Measurements from ENCODE around the gene NIT1.

NIT1 gene

DNA sequence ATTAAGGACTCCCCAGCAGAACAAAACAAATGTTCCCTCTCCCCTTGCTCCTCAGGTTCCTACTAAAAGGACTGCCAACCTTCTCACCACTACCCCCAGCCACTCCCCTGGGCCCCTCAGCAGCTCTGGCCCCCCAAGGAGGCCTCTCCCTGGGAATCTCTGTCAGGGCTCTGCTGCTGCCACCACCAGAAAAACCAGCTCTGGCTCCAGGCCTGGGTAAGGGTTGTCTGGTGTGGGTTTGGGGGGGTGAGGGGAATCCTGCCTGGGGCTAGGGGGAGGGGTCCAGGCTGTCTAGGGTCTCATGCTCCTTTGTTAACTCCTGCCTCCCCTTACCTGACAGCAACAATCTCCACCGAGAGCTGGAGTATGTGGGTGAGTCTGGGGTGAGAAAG is 33.3 kb upstream of the NIT1 start:
- no peak for DNase-seq

DNA sequence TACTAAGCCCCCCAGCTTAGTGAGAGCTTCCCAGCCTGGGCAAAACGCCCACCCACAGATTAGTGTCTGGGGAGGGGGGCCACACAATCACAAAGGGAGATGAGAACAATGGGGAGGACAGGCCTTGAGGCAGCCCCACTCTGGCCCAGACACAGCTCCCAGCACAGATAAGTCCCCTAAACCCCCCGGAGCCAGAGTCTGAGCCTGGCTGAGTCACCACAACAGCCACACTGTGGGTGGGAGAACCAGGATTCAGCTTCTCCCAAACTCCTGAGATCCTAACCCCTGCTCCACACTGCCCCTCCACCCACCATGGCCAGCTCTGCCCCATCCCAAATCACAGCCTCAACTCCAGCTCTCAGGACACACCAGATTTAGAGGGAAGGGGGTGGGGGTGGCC is 32.7 kb upstream of the NIT1 start:
- DNase-seq = no peak

DNA sequence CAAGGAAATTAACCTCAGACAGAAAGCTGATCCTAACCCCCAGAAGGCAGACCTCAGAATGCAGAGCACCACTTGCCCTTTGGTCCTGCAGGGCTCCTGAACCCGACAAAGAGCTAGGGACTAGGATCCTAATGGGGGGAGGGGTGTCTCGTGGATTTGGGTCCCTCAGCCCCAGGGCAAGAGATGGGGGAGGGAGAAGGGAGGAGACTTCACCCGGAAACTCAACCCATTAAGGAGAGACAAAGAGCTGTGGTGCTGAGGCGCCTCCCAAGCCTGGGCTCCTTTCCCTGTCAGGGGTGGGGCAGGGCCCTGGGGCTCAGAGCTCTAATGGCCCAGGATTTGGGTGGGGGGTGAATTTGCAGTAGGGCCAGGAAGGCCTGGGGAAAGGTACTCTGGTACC is 31.4 kb upstream of the NIT1 start:
- DNase-seq = no peak

DNA sequence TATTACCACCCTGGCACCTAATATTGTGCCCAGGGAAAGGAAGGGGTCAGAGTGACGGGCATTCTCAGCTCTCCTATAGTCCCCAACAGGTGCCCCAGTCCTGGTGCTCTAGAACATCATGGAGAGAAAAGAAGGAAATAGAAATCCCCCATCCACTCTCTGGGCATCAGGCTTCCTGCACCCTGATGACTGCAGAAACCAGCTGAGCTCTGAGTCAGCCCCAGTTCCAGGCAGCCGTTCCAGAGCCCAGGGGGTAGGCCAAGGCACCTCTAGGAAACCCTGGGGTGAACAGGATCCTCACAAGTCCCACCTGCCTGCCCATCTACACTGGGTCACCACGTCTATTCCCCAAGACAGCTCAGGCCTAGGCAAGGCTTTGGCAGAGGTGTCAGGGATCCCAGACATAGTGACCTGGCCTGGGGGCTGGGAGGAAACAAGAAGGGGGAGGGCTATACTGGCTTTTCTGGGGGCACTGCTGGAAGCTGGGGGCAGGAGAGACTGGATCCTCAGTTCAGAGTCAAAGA is 29.3 kb upstream of the NIT1 start:
- DNase-seq = no peak

DNA sequence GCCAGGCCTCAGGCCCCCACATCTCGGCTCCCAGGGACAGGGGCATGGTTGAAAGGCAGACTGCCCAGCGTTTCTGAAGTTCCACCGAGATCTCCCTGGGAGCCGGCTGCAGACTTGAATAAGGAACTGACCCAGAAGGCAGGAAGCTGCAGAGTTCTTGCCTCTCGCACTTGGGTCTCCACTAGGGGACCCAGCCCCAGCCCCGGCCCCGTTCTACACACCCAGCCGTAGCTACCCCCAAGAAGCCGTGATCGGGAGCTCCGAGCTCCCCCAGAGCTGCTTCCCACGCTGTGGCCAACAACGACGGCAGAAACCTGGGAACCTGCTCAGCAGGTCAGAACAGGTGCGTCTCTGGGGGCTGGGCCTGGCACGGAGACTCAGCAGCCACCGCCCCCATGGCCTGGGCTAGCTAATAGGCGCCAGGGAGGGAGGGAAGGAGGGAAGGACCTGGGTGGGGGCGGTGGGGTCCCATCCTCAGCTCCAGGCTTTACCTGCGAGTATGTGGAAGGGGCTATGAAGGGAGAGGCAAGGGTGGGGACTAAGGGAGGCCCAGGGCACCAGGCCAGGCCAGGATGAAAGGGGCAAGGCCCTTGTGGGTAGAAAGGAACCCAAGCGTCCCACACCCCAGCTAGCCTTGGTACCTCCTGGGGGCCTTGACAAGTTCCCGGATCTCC is 28.5 kb upstream of the NIT1 start, which contains the start of gene NECTIN4:
Gene NECTIN4, minus strand, starts transcription at position 308 of the 674 bp plus-strand sequence. Its CDS starts 262 bp downstream, at position 46.
- no peak for DNase-seq

DNA sequence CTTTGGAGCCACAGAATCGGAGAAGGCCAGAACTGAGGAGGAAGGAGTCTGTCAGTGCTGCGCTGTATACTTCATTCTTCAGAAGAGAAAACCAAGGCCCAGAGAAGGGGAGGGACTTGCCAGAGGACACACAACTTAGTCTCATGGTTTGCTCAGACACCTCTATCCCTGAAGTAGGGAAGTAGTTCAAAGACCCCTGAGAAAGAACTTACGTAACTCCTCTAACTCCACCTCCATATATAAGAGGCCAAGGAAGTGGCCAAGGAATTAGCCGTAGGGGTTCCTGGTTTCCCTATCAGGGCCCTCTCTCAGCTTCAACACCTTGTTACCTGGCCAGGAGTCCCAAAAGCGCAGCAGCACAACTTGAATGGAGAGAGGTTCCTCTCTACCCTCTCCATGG is 28.0 kb upstream of the NIT1 start:
- no peak for DNase-seq

DNA sequence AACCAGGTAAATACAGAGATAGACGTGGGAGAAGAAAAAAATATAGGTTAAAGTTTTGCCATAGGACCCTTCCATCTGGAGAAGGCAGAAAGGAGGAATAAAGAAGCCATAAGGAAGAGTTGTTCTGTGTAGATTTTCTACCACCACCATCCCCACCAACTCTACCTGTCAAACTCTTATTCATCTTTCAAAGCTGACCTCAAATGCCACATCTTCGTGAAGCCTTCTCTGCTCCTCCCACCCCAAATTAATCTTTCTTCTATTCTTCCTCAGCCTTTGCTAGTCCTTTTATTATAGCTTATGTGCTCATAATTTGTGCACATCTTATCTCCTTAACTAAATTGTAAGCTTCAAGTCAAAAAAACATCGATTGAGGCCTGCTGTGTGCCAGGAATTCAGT is 27.3 kb upstream of the NIT1 start:
- DNase-seq = no peak

DNA sequence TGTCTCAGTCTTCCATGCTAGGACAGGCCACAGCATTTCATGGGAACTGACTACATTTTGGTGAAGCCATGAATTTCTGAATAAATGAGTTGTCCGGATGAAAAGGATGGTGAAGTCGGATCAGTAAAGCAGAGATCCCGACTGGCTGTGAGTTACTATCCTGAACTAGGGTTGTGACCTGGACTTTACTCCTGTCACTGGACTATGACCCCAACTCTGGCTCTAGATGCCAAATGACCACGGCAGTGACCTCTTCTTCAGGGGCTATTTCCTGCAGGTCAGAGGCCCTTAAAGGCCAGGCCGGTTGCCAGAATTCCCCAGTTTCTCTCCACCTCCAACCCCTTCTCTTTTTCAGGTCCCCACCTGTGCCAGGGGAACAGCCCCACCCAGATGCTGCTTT is 26.8 kb upstream of the NIT1 start:
- DNase-seq = no peak

DNA sequence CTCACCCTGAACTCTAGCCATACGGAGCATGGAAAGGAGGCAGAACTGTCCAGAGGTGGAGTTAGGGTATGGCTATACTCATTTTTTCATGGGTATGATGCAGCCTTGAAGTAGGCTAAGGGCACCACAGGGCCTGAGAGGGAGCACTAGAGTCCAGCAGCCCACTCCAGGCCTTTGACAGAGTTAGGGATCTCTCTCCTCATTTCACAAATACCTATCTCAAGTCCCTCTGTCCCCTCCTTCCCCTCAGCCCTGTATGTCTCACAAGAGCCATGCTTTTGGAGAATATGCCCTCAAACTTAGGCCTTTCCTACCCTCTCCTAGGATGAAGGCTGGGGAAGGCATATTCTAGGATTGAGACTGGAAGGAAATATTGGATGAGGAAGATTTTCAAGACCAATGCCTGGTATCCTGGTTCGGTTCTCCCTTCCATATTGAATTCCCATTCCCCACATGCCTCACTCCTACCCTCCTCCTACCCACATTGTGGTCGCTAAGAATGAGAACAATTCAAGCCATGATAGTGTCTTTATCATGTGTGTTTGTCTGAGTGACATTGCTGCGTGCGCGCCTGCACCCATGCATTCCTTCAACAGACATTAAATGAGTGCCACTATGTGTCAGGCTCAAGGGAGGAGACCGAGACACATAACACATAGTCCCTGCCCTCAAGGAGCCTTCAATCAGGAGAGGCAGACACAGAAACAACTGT is 26.0 kb upstream of the NIT1 start:
- no peak for DNase-seq

DNA sequence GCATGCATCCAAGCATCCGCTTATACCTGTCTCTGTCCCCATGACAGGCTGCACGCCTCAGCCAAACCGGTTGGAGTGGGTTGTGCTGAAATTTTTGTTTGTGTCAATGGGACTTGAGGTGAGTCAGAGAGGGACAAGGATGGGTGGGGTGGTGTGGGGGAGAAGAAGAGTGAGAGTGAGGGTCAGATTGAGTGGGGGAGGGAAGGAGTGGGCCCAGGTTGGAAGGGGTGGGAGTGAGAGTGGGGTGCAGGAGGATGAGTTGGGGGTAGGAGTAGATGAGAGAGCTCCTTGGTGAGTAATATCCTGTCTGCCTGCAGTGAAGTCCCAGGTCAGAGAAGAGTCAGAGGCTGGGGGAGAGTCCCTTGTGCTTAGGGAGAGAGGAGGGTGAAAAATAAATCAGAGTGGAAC is 25.3 kb upstream of the NIT1 start:
- peak; percentile 61 for DNase-seq

DNA sequence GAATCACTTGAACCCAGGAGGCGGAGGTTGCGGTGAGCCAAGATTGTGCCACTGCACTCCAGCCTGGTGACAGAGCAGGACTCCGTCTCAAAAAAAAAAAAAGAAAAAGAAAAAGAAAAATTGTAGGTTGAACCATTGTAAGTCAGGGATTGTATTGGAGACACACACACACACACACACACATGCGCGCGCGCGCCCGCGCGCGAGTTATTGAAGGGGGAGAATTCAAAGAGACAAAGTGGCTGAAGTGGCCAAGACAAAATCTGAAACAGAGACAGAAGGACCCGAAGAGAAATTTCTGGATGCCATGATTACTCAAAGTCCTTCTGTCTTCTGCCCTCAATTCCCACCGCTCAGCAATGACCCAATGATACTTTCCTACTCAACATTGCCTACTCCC is 23.4 kb upstream of the NIT1 start:
- DNase-seq = no peak

DNA sequence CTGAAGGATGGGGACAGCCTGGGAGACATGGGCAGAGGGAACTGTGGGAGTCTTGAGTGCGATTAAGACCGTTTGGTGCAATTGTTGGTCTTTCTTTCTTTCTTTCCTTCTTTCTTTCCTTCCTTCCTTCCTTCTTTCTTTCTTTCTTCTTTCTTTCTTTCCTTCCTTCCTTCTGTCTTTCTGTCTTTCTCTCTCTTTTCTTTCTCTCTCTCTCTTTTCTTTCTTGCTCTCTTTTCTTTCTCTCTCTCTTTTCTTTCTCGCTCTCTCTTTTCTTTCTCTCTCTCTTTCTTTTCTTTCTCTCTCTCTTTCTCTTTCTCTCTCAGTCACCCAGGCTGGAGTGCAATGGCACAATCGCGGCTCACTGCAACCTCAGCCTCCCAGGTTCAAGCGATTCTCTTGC is 22.7 kb upstream of the NIT1 start:
- no peak for DNase-seq

DNA sequence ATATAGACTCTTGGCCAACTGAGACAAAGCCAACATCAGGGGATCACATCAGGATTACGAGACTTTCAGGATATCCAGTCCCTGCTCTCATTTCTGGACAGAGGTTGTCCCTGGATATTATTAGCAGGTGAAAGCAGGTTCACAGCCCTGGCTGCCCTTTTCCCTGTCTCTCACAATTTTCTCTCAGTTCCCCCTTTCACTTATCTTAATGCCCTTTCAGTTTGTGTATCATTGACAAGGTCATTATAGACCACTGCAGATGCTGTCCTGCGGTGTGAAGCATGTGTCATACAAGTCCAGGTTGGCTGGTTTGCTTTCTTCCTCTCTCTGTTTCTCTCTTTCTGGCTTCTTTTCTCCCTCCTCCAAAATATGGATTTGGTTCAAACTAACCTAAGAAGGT is 21.9 kb upstream of the NIT1 start:
- no peak for DNase-seq

DNA sequence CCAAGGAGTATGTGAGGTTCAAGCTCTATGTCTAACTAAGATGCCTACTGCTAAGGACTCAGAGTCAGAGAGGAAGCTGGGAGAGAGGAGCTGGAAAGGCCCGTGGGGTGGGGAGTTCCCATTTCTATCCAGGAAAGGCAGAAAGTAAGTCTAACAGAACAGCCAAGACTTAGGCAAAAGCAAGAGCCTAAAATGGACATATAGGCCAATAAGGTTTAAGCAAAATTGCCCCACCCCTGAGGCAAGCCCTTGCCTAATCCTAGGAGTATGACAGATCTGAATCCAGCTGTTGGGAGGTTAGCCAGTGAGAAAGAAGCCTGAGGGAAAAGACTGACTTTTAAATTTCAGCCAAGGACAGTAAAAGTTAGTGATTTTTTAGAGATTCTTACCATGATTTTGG is 21.4 kb upstream of the NIT1 start:
- no peak for DNase-seq

DNA sequence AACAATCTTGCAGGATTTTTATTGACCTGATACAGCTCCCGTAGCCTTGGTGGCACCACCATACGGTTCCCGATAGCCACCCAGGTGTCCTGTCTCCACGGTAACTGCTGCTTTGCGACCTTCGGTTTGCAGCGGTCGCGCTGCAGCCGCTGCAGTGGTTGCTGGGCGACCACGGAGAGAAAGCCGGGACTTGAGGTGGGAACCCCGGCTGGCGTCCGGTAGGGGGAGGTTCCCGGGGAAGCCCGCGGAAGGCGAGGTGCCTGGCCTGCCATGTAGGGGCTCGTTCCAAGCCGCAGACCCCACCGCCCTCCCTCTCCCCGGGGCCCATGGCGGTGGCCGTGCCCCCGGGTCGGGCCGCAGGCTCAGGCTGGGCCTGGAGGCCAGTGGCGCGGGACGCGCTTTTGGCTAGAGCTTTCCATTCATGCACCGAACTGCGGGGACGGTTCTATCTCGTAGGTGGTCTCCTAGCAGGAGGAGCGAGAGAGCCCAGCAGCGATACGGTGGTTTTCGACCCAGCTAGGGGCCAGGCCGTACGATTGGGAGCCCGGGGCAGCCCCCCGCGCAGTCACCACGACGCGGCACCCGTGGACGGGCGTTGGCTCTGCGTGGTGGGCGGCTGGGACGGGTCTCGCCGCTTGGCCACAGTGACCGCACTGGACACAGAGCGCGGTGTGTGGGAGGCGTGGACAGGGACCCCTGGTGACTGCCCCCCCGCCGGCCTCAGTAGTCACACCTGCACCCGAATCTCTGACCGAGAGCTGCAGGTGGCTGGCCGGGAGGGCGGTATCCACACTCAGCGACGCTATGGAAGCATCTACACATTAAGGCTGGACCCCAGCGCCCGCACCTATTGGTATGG is 19.5 kb upstream of the NIT1 start, which contains the start of gene KLHDC9:
Gene KLHDC9, plus strand, starts transcription at position 152 of the 859 bp plus-strand sequence. Its CDS starts 175 bp downstream, at position 327.
- DNase-seq = peak; percentile 79 to 83

DNA sequence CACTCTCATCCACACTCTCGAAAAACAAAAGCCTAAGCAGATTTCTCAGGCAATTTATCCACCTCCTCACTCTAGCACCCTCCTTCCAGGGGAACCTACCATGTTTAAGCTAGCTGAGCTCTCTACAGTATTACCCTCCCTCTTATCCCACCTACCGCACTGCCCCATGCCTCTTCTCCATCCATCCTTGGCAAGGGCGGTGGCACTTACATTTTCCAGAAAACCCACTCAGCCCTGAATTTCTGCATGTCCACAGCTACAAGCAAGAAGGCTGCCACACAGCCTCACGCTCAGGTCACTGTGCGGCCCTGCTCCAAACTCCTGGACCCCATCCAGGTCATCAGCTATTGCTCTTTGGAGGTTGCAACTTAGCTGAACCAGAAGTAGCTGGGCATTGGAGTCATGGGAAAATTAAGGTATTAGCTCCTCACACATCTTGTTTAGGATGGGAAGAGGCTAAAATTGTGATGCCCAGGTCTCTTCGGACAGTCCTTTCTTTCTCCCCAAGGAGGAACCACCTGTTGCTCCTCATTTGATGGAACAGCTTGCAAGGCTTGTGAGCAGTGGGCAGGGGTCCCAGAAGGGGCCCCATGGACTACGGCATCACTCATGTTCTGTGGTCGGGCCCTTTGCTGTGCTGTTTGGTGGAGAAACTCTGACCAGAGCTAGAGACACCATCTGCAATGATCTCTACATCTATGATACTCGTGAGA is 18.7 kb upstream of the NIT1 start:
- no peak for DNase-seq

DNA sequence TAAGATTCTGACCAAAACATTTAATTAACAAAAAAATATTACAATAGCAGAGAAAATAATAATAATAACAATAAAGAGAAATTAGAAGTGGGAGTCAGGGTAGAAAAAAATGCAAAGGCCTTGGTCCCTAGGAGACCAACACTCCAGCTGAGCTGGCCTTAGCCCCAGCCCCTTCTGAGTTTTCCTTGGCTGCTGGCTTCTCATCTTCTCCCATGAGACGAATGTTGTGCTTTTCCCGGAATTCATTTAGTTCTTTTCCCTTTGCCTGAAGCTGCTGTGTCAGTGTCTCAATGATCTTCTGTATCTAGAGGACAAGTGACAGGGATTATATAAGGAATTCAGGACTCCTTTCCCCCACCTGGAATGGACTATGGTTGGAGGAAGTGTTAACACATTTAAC is 17.3 kb upstream of the NIT1 start:
- no peak for DNase-seq

DNA sequence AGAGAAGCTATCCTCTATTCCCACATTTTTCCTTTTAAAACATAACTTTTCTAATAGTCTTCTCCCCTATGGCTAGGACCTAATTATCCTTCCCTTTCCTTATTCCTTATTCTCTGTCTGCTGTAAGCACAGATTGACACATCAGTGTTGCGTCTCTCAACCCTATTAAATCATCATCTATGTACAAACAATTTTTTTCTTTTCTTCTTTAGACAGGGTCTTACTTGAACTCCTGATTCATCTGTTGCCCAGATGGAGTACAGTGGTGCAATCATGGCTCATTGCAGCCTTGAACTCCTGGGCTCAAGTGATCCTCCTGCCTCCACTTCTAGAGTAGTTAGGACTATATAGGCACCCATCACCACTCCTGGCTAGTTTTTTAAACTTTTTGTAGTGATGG is 11.5 kb upstream of the NIT1 start:
- DNase-seq = no peak

DNA sequence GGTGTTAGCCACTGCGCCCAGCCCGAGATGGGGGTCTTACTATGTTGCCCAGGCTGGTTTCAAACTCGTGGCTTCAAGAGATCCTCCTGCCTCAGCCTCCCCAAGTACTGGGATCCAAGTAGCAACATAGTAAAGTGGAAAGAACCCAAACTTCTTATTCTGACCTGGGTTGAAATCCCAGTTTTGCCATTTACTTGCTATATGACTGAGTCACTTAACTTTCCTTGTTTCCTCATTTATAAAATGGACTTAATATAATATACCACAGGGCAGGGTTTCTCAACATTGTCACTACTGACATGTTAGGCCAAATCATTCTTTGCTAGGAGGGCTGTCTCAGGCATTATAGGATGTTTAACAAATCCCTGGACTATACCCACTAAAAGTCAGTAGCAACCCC is 6.8 kb upstream of the NIT1 start:
- DNase-seq = no peak

DNA sequence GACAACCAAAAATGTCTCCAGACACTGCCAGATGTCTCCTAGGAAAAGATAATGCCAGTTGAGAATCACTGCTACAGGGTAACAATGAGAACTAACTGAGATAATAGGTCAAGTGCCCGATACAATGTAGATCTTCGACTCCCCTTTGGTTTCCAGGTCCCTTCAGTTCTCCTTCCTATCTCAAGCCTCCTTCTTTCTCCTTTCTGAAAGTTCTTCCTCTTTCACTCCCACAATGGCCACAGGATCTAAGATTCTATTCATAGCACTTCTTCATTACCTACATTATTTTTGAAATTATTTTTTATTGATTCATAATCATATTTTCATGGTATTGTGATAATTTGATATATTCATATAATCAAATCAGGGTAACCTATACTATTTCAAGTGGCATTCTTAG is 6.4 kb upstream of the NIT1 start:
- no peak for DNase-seq

DNA sequence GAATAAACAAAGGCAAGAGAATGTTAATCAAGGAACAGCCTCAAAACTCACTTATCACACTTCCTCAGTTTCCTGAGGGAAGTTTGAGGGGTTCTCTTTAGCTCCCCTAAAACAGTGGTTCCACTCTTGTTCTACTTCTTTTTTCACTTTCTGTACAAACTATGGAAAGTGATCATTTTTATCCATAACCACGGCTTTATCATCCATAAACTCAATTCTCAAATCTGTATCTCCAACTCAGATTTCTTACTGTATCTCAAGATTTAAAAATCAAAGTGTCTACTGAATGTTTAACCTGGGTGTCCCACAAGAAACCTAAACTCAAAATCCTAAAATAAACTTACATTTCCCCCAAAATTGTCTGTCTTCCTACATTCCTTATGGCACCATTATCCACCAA is 4.0 kb upstream of the NIT1 start:
- DNase-seq = no peak

DNA sequence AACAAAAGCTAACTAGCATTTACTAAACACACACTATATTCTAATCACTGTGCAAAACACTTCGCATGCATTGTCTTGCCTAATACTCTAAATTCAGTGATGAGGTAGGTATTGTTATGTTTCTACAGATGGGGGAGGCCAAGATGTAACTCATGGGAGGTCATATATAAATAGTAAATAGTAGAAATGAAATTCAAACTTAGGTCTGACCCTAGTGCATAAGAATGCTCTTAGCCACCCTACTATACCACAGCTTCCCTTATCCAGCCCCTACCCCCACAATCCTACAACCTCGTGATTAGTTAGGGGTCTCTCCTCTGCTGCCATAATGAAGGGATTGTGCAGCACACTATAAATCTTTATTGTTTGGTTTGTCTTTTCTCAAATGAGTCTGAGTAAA is 3.3 kb upstream of the NIT1 start:
- no peak for DNase-seq

Data from activated T-cell treated with anti-CD3 and anti-CD28 coated beads, Interleukin-2, amount 50 U/mL, for 48 hours (primary cell).